Choroid plexus epithelial cell (primary cell): ENCODE measurements around the gene AUTS2.

Experiments
- DNase-seq: peaks from one replicate; pipeline ENCODE4 v3.0.0-alpha.2; 2010; ENCODE audit warnings: low read depth
- H3K4me3 ChIP-seq: 2 replicates; pipeline ENCODE4 v1.5.1; 2011; ENCODE audit warnings: low read depth, mild to moderate bottlenecking, control low read depth, low read length, moderate library complexity
- CTCF ChIP-seq: conservative IDR thresholded peaks from 2 replicates; pipeline ENCODE4 v1.5.1; 2011; ENCODE audit warnings: low read depth, mild to moderate bottlenecking, control low read depth, inconsistent platforms, low read length, moderate library complexity

AUTS2 gene

DNA sequence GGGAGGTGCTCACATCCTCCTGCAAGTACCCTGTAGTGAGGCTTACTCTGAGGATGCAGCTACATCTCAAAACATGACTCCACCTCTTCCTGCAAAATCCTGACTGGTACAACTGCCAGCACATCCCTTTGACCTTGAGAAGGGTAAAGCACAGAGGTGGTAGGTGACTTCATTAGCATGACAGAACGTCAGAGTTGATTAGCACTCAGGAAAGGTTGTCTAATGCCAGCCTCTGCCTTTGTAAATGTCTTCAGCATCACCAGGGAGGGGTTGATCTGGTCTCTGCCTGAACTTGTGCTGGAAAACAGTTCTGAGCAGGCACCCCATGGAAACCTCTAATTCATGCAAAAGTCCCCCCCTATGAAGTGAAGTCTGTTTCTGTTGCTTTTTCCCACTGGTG lies 942.4 kb downstream of the AUTS2 start:
- no peak for TF ChIP-seq CTCF
- no peak for DNase-seq
- H3K4me3 ChIP-seq = no peak overlapping the region

GRCh38 chr7:70542750-70543376 lies 944.6 kb downstream of the AUTS2 start:
- no peak overlapping the region for H3K4me3 ChIP-seq
- TF ChIP-seq CTCF = no peak
- DNase-seq = no peak

GRCh38 chr7:70544016-70544415 lies 945.7 kb downstream of the AUTS2 start:
- DNase-seq = no peak
- H3K4me3 ChIP-seq = no peak overlapping the region
- no peak for TF ChIP-seq CTCF

GRCh38 chr7:70545214-70545613 lies 946.9 kb downstream of the AUTS2 start:
- DNase-seq = no peak
- no peak for TF ChIP-seq CTCF
- no peak overlapping the region for H3K4me3 ChIP-seq

- no peak for TF ChIP-seq CTCF
- DNase-seq = no peak
- no peak overlapping the region for H3K4me3 ChIP-seq
These were observed 953.9 kb downstream of the AUTS2 start for GRCh38 chr7:70552141-70552540.

DNA sequence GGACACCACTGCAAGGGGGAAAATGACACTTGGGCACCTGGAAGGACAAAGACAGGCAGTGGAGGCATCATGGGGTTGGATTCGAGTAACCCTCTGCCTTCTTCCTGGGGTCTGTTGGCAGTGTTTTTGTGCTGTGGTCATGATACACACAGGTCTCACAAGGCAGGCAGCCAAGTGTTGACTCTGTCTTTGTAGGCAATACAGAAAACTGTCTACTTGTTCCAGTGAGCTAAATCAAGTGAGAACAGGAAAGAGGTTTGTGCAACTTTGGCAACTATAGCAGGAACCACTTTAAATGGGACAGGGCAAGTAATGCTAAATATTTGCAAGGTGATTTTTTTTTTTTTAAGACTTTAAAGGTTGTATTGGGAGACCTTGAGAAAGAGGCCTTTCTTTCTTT lies 955.1 kb downstream of the AUTS2 start:
- no peak for DNase-seq
- no peak overlapping the region for H3K4me3 ChIP-seq
- no peak for TF ChIP-seq CTCF

GRCh38 chr7:70554646-70555045 lies 956.4 kb downstream of the AUTS2 start:
- no peak for TF ChIP-seq CTCF
- DNase-seq = no peak
- H3K4me3 ChIP-seq = no peak overlapping the region
